IMR-90 (cell line): ENCODE measurements around the gene SLC9A5. TPM values are rescaled to one million over a fixed set of nuclear protein-coding genes. Genes with fewer than 3 reads are reported as not detected.

ENCODE experiments used
- ATAC-seq: fragments of 200-7000 bp; cut with Tn5 transposase; 2 replicates; pipeline ENCODE4 v1.9.1; 2020; ENCODE audit warnings: low read depth, mild to moderate bottlenecking, moderate library complexity
- BruUV-seq: library from RNA; stranded (reverse); fragments of 400-500 nt; replicated peaks from 2 replicates; lab custom pipeline; 2021; lab: Mats Ljungman, UMichigan
- CTCF ChIA-PET: fragments of 300-600 bp; formaldehyde crosslinking; extraction: SDS; loops from one replicate; lab custom pipeline; 2021; ENCODE audit warnings: antibody characterized with exemption; lab: Yijun Ruan, JAX
- POLR2A ChIA-PET: fragments of 300-600 bp; sonication (Branson Sonifier 250); formaldehyde crosslinking; loops from one replicate; lab custom pipeline; 2022; ENCODE audit warnings: antibody characterized with exemption; ENCODE audit not compliant: unreplicated experiment; lab: Charles Lee
- DNase-seq: peaks from one replicate; pipeline ENCODE4 v3.0.0; 2013
- H2AFZ ChIP-seq: replicated peaks from 2 replicates; pipeline ENCODE3; 2013; ENCODE audit warnings: low read length, mild to moderate bottlenecking; ENCODE audit not compliant: poor library complexity
- H2AK5ac ChIP-seq: 2 replicates; pipeline ENCODE4 v1.6.1; 2013; ENCODE audit warnings: low read depth, low read length, inconsistent platforms
- H2AK9ac ChIP-seq: replicated peaks from 2 replicates; pipeline ENCODE3; 2013; ENCODE audit warnings: mild to moderate bottlenecking, low read depth, low read length, moderate library complexity; ENCODE audit not compliant: poor library complexity
- H2BK120ac ChIP-seq: 2 replicates; pipeline ENCODE4 v1.6.1; 2013; ENCODE audit warnings: low read depth, low read length, inconsistent platforms
- H2BK15ac ChIP-seq: 3 replicates; pipeline ENCODE4 v1.6.1; 2013; ENCODE audit warnings: low read depth, low read length, inconsistent platforms
- H2BK20ac ChIP-seq: 2 replicates; pipeline ENCODE4 v1.6.1; 2013; ENCODE audit warnings: low read depth, mild to moderate bottlenecking, inconsistent platforms, low read length, moderate library complexity
- H2BK5ac ChIP-seq: 2 replicates; pipeline ENCODE4 v1.6.1; 2013; ENCODE audit warnings: mild to moderate bottlenecking, low read depth, low read length, inconsistent platforms; ENCODE audit not compliant: poor library complexity, severe bottlenecking
- H3K14ac ChIP-seq: replicated peaks from 2 replicates; pipeline ENCODE4 v1.6.1; 2013; ENCODE audit warnings: low read depth, low read length, inconsistent platforms
- H3K18ac ChIP-seq: 2 replicates; pipeline ENCODE4 v1.6.1; 2013; ENCODE audit warnings: low read depth, low read length, control low read depth
- H3K23ac ChIP-seq: 2 replicates; pipeline ENCODE4 v1.6.1; 2013; ENCODE audit warnings: low read depth, low read length, inconsistent platforms
- H3K27ac ChIP-seq: 2 replicates; pipeline ENCODE4 v1.5.1; 2013; ENCODE audit warnings: mild to moderate bottlenecking, control low read depth, low read length; ENCODE audit not compliant: insufficient read depth
- H3K27me3 ChIP-seq: 2 replicates; pipeline ENCODE4 v1.6.1; 2013; ENCODE audit warnings: low read length; ENCODE audit not compliant: control insufficient read depth, insufficient read depth
- H3K36me3 ChIP-seq: 2 replicates; pipeline ENCODE4 v1.6.1; 2013; ENCODE audit warnings: low read length, mixed read lengths; ENCODE audit not compliant: control insufficient read depth, insufficient read depth
- H3K4ac ChIP-seq: 2 replicates; pipeline ENCODE4 v1.6.1; 2013; ENCODE audit warnings: low read depth, low read length, inconsistent platforms
- H3K4me1 ChIP-seq: 2 replicates; pipeline ENCODE4 v1.6.1; 2013; ENCODE audit warnings: low read length, mixed read lengths; ENCODE audit not compliant: control insufficient read depth, insufficient read depth
- H3K4me2 ChIP-seq: 2 replicates; pipeline ENCODE4 v1.6.1; 2013; ENCODE audit warnings: low read depth, mild to moderate bottlenecking, control low read depth, low read length, moderate library complexity
- H3K4me3 ChIP-seq: 2 replicates; pipeline ENCODE4 v1.5.1; 2013; ENCODE audit warnings: low read depth, mild to moderate bottlenecking, control low read depth, low read length, moderate library complexity; ENCODE audit not compliant: insufficient read depth
- H3K56ac ChIP-seq: 2 replicates; pipeline ENCODE4 v1.6.1; 2013; ENCODE audit warnings: low read length, inconsistent platforms; ENCODE audit not compliant: insufficient read depth; ENCODE audit errors: extremely low read depth
- H3K79me1 ChIP-seq, 2 experiments: 2 replicates each; pipeline ENCODE4 v1.6.1; 2013; ENCODE audit warnings: low read length in 2 of 2, inconsistent platforms in 1 of 2, low read depth in 1 of 2
- H3K9ac ChIP-seq: 2 replicates; pipeline ENCODE4 v1.6.1; 2013; ENCODE audit warnings: low read depth, low read length, control low read depth
- H3K9me1 ChIP-seq: 2 replicates; pipeline ENCODE4 v1.6.1; 2013; ENCODE audit warnings: low read length, inconsistent platforms; ENCODE audit not compliant: insufficient read depth
- H3K9me3 ChIP-seq: 2 replicates; pipeline ENCODE4 v1.6.1; 2013; ENCODE audit warnings: low read length; ENCODE audit not compliant: control insufficient read depth, insufficient read depth
- H4K20me1 ChIP-seq: 2 replicates; pipeline ENCODE4 v1.6.1; 2013; ENCODE audit warnings: low read length, inconsistent platforms; ENCODE audit not compliant: insufficient read depth
- H4K5ac ChIP-seq: 2 replicates; pipeline ENCODE4 v1.6.1; 2013; ENCODE audit warnings: mild to moderate bottlenecking, low read depth, low read length, control low read depth
- H4K8ac ChIP-seq, 2 experiments: 2 replicates each; pipeline ENCODE4 v1.6.1; 2013; ENCODE audit warnings: low read depth in 2 of 2, low read length in 2 of 2, control low read depth in 1 of 2, inconsistent platforms in 1 of 2
- H4K91ac ChIP-seq: 2 replicates; pipeline ENCODE4 v1.6.1; 2013; ENCODE audit warnings: low read depth, low read length, inconsistent platforms; ENCODE audit not compliant: insufficient read depth
- CEBPB ChIP-seq: IDR thresholded peaks from 2 replicates; pipeline ENCODE4 v1.6.1; 2012; ENCODE audit warnings: low read depth, low read length, improper control_type of control experiment
- FOS ChIP-seq: fragments of 150-350 bp; IDR thresholded peaks from 2 replicates; pipeline ENCODE4 v1.6.1; 2016; ENCODE audit warnings: low read depth, low read length
- MAFK ChIP-seq: IDR thresholded peaks from 2 replicates; pipeline ENCODE4 v1.6.1; 2012; ENCODE audit warnings: low read depth, low read length, improper control_type of control experiment
- MAZ ChIP-seq: IDR thresholded peaks from 2 replicates; pipeline ENCODE4 v1.6.1; 2012; ENCODE audit warnings: low read depth, mild to moderate bottlenecking, low read length, improper control_type of control experiment, moderate library complexity, borderline replicate concordance
- MXI1 ChIP-seq: IDR thresholded peaks from 2 replicates; pipeline ENCODE4 v1.6.1; 2012; ENCODE audit warnings: low read depth, mild to moderate bottlenecking, low read length, moderate library complexity, borderline replicate concordance
- POLR2A ChIP-seq: IDR thresholded peaks from 2 replicates; pipeline ENCODE4 v1.6.1; 2012; ENCODE audit warnings: mild to moderate bottlenecking, low read depth, low read length
- USF2 ChIP-seq: fragments of 150-350 bp; IDR thresholded peaks from 2 replicates; pipeline ENCODE4 v1.6.1; 2017; ENCODE audit warnings: mild to moderate bottlenecking, antibody characterized with exemption, low read length, low read depth
- WGBS, 2 experiments: methylation state at CpG; one replicate each; pipeline versions ENCODE4 v1.1.5 to v1.1.7; 2013; ENCODE audit warnings: missing lambda C conversion rate in 2 of 2; ENCODE audit not compliant: insufficient read length in 1 of 2; ENCODE audit errors: extremely low coverage in 2 of 2; 5-methylcytosine and 5-hydroxymethylcytosine counted together
- dilution Hi-C: fragments of 300-500 bp; cut with HindIII; formaldehyde crosslinking; loops from one replicate; pipeline ENCODE4 v1.14.3; 2018; ENCODE audit warnings: low sequenced_read_pairs; ENCODE audit not compliant: unreplicated experiment
- in situ Hi-C: fragments of 300-500 bp; cut with MboI; formaldehyde crosslinking; loops from 3 replicates; pipeline ENCODE4 v1.14.3; 2019; ENCODE audit warnings: low sequenced_read_pairs, inconsistent platforms, mixed read lengths
- intact Hi-C: fragments of 100-400 bp; cut with micrococcal nuclease; formaldehyde crosslinking; loops from 2 replicates; pipeline ENCODE4 v1.10.0; 2022
- polyA plus RNA-seq, 3 experiments: library from polyadenylated mRNA; depleted of rRNA; stranded (reverse); fragments of >200 nt; gene quantifications; 2 replicates each; pipeline ENCODE4 v1.2.3, GENCODE V29; 2012; ENCODE audit warnings: low replicate concordance in 1 of 3
- total RNA-seq: library from RNA; depleted of rRNA; stranded (reverse); fragments of >200 nt; gene quantifications from 2 replicates; pipeline ENCODE4 v1.2.3, GENCODE V29; 2012
- TF ChIP-seq, protein P1 (sequence below): conservative IDR thresholded peaks from 2 replicates; pipeline ENCODE4 v1.5.1; 2012; ENCODE audit warnings: mild to moderate bottlenecking, low read depth, low read length, improper control_type of control experiment

The SLC9A5 gene
- total and polyA plus RNA-seq, 2 of the 4 experiments (the other 2 are of a cell fraction), result 1.8 to 5.7 TPM

- H3K4me1 ChIP-seq, result peaks cover 40% of the 10 kb centered on the region
- peak within 1 kb of the TSS; percentile 17; the same call in 1 of the 2 replicates for H4K5ac ChIP-seq
- peak within 1 kb of the TSS; percentile 81 for H3K9ac ChIP-seq
- dilution Hi-C loops, result no loop called here
- ChIA-PET POLR2A (interaction anchor here (0.5 to 0.6 kb wide), 4 partner anchors 11 to 109 kb away, joined by 3 to 8 read pairs (median 4); no protein-coding TSS in a partner anchor), CTCF (interaction anchor here (0.5 to 1.5 kb wide), 3 partner anchors 13 to 85 kb away, joined by 4 to 5 read pairs (median 4); no protein-coding TSS in a partner anchor)
- H3K4me3 ChIP-seq, result peak within 1 kb of the TSS; percentile 89
- ATAC-seq (peak; percentile 75), DNase-seq (peak; percentile 92)
- H2BK5ac ChIP-seq, result peak within 1 kb of the TSS; percentile 87
- H3K14ac ChIP-seq, result peak within 1 kb of the TSS; percentile 71
- H2BK15ac ChIP-seq, result peak within 1 kb of the TSS; percentile 34; the same call in 1 of the 3 replicates
- H4K20me1 ChIP-seq, result no peaks in the 10 kb centered on the region; the same call in 1 of the 2 replicates
- H3K4ac ChIP-seq, result peak within 1 kb of the TSS; percentile 80
- H2AK9ac ChIP-seq, result peak within 1 kb of the TSS; percentile 97
- peak within 1 kb of the TSS; percentile 88 for H3K4me2 ChIP-seq
- H3K56ac ChIP-seq, result peak within 1 kb of the TSS; percentile 46
- no peaks in the 10 kb centered on the region for H3K27me3 ChIP-seq
- peak within 1 kb of the TSS; percentile 87 for H3K23ac ChIP-seq
- TF ChIP-seq, protein P1, sequence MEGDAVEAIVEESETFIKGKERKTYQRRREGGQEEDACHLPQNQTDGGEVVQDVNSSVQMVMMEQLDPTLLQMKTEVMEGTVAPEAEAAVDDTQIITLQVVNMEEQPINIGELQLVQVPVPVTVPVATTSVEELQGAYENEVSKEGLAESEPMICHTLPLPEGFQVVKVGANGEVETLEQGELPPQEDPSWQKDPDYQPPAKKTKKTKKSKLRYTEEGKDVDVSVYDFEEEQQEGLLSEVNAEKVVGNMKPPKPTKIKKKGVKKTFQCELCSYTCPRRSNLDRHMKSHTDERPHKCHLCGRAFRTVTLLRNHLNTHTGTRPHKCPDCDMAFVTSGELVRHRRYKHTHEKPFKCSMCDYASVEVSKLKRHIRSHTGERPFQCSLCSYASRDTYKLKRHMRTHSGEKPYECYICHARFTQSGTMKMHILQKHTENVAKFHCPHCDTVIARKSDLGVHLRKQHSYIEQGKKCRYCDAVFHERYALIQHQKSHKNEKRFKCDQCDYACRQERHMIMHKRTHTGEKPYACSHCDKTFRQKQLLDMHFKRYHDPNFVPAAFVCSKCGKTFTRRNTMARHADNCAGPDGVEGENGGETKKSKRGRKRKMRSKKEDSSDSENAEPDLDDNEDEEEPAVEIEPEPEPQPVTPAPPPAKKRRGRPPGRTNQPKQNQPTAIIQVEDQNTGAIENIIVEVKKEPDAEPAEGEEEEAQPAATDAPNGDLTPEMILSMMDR, result no peak
- TF ChIP-seq MAZ (peak; percentile 28; the same call in 1 of the 2 replicates), FOS (no peak), MXI1 (peak; percentile 5; the same call in 1 of the 2 replicates), MAFK (no peak), USF2 (no peak), POLR2A (peak; percentile 89), CEBPB (no peak)
- BruUV-seq, result no TSS peak
- H2BK20ac ChIP-seq, result peak within 1 kb of the TSS; percentile 24; the same call in 1 of the 2 replicates
- H2AFZ ChIP-seq, result peak within 1 kb of the TSS; percentile 90
- peak within 1 kb of the TSS; percentile 73 for H4K91ac ChIP-seq
- peaks cover 24% of the 10 kb centered on the region for H3K9me1 ChIP-seq
- 0% methylated on average over 14 of the region's 60 CpGs; no CpG with 5 or more reads in 1 of the 2 experiments for WGBS, 2 experiments
- in situ Hi-C loops, result no loop called here
- H3K79me1 ChIP-seq, result peaks cover 13 to 61% of the 10 kb centered on the region in 2 experiments; a peak in 3 of 4 replicates
- peak within 1 kb of the TSS; percentile 61 to 83; a peak in 3 of 4 replicates for H4K8ac ChIP-seq
- no peaks in the 10 kb centered on the region for H3K9me3 ChIP-seq
- peak within 1 kb of the TSS; percentile 93 for H2AK5ac ChIP-seq
- no peak within 1 kb of the TSS; the same call in 1 of the 2 replicates for H2BK120ac ChIP-seq
- intact Hi-C loops, result loop anchor here (5.0 kb wide), 1 partner anchor 145 kb away; the partner anchor contains the start of gene TPPP3
- no peaks in the 10 kb centered on the region for H3K36me3 ChIP-seq
- H3K27ac ChIP-seq, result peak within 1 kb of the TSS; percentile 88
- H3K18ac ChIP-seq, result peak within 1 kb of the TSS; percentile 7; the same call in 1 of the 2 replicates
Measured at GRCh38 chr16:67247192-67248072, 1.3 kb upstream of the SLC9A5 start, which contains the start of gene FHOD1. FHOD1 (minus strand) TSS chr16:67247481; CDS start chr16:67247410, 71 bp downstream.
